ENCODE measurements around the gene GHRH.

The GHRH gene

DNA sequence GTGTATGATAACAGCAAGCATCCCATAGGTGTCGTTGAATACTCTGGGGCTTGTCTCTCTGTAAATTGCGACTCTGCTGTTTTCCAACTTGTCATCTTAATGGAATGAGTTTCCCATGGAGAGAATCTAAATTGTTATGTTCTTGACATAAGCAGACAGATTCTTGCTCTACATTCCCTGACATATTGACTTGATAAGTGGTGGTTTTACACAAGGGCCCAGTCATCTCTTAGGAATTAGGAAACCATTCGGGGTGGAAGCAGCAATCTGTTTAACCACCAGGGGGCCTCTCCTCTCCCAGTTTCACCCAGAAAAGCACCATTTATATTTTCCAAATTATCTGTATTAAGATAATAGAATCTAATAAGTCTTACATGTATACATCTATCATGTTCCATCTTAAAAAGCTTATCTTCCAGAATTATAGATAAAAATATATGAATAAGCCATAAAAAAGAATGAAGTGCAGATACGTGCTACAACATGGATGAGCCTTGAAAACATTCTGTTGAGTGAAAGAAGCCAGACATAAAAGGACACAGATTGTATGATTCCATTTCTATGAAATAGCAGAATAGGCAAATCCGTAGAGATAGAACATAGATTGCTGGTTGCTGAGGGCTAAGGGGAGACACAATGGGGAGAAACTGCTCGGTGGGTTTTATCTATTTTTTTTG, 59.2 kb downstream of the GHRH start:
- no peak for DNase-seq

DNA sequence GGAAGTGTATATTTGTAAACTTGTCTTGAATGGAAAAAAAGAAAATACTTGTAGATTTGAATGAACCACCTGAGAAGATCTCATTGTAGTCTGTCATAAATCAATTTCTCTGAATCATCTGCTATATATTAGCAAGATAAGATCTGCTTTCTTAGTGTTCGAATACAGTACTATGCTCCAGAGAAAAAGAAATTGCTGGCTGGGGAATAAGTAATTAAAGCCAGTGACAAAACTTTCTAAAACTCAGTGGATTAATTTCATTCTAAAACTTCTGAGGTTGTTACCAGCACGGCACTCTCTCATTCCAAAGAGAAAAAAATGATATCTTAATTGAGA, 59.8 kb downstream of the GHRH start:
- DNase-seq: no peak

Data from SHP77 treated with DMSO at 0.1 percent for 48 hours (cell line).